Effector memory CD4-positive, alpha-beta T cell (primary cell): ENCODE results near the gene DOCK9.
"Not testable (repeated sequence)": the region's sequence is repeated elsewhere in the genome, so short reads cannot be mapped to it uniquely, and the experiment has no call there.

Source experiments
- DNase-seq, 3 donors: peaks; one replicate each; pipeline ENCODE4 v3.0.0-alpha.2; 2020
- H3K27ac ChIP-seq: 2 replicates; pipeline ENCODE4 v1.7.0; 2013; ENCODE audit warnings: mild to moderate bottlenecking, low read length, moderate library complexity; ENCODE audit not compliant: insufficient read depth, poor library complexity, severe bottlenecking
- H3K27me3 ChIP-seq: replicated peaks from 2 replicates; pipeline ENCODE4 v1.7.0; 2013; ENCODE audit warnings: mild to moderate bottlenecking, low read length; ENCODE audit not compliant: insufficient read depth, control insufficient read depth, poor library complexity, severe bottlenecking
- H3K36me3 ChIP-seq: 2 replicates; pipeline ENCODE4 v1.7.0; 2013; ENCODE audit warnings: mild to moderate bottlenecking, low read length, moderate library complexity; ENCODE audit not compliant: control insufficient read depth, insufficient read depth
- H3K4me1 ChIP-seq: 2 replicates; pipeline ENCODE4 v1.7.0; 2013; ENCODE audit warnings: low read length, mild to moderate bottlenecking; ENCODE audit not compliant: control insufficient read depth, insufficient read depth, poor library complexity, severe bottlenecking
- H3K4me3 ChIP-seq: 2 replicates; pipeline ENCODE4 v1.7.0; 2013; ENCODE audit warnings: low read length, low read depth, mild to moderate bottlenecking; ENCODE audit not compliant: insufficient read depth, poor library complexity, severe bottlenecking
- H3K9me3 ChIP-seq: 2 replicates; pipeline ENCODE4 v1.7.0; 2013; ENCODE audit warnings: mild to moderate bottlenecking, low read length, moderate library complexity; ENCODE audit not compliant: control insufficient read depth

Gene DOCK9

GRCh38 chr13:98768522-98768921 lies 209.3 kb downstream of the DOCK9 start:
- Histone ChIP-seq H3K4me3 (no peak overlapping the region), H3K27me3 (no peaks in the 10 kb centered on the region), H3K27ac (no peak overlapping the region), H3K36me3 (no peaks in the 10 kb centered on the region), H3K9me3 (no peaks in the 10 kb centered on the region), H3K4me1 (no peaks in the 10 kb centered on the region)
- no peak for DNase-seq

DNA sequence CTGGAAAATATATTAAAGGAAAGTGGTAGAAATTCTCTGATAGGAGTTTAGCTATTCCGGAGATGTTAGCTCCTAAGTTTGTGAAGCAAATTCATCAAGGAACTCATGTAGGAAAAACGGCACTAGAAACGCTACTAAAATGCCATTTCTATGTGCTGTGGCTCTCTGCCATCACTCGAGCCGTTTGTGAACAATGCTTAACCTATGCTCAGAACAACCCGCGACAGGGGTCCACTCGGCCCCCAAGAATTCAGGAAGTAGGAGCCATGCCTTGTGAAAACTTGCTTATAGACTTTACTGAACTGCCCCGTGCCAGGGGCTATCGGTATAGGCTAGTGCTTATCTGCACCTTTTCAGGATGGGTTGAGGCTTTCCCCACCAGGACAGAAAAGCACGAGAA lies 211.2 kb downstream of the DOCK9 start:
- Histone ChIP-seq H3K4me1 (no peaks in the 10 kb centered on the region), H3K9me3 (no peaks in the 10 kb centered on the region), H3K27me3 (no peaks in the 10 kb centered on the region), H3K4me3 (no peak overlapping the region), H3K36me3 (no peaks in the 10 kb centered on the region), H3K27ac (no peak overlapping the region)
- DNase-seq: no peak

DNA sequence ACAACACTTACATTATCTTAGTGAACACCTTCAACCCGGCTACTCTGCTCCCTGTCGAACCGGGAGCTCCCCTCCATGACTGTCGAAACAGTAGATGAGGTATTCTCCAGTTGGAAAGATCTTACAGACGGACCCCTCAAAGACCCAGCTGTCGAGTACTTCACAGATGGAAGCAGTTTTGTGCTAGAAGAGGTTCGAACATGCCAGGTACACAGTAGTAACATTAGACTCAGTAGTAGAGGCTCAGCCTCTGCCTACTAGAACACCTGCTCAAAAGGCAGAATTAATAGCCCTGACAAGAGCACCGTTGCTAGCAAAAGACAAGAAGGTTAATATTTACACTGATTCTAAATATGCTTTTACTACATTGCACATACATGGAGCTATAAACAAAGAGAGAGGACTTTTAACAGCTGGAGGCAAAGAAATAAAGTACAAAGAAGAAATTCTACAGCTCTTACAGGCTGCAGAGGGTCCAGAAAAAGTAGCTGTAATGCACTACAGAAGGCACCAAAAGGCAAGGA lies 211.8 kb downstream of the DOCK9 start:
- no peak overlapping the region for H3K4me3 ChIP-seq
- no peaks in the 10 kb centered on the region for H3K27me3 ChIP-seq
- H3K36me3 ChIP-seq: no peaks in the 10 kb centered on the region
- H3K4me1 ChIP-seq: no peaks in the 10 kb centered on the region
- no peak for DNase-seq
- no peak overlapping the region for H3K27ac ChIP-seq
- no peaks in the 10 kb centered on the region for H3K9me3 ChIP-seq

DNA sequence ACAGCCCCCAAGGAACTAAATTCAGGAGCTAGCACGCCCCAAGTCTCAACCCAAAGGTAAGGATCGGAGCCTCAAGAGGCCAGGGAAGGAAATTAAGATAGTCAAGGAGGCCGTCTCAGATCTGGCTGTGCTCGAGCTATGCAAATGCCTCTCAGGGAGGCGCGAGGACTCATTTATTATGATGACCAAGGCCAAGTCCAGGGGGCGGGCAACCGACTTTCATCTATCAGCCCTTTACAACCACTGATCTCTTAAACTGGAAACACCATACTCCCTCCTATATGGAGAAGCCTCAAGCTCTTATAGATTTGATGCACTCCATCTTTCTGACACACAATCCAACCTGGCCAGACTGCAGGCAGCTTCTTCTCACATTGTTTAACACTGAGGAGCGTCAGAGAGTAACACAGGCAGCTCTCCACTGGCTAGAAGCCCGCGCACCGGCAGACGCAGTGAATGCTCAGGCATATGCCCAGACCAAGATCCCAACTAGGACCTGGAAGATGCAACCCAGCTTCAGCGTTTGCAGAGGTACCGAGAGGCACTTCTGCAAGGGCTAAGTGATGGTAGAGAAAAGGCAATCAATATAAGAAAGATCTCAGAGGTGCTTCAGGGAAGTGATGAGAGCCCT lies 215.8 kb downstream of the DOCK9 start:
- no peak overlapping the region for H3K27ac ChIP-seq
- no peak overlapping the region for H3K4me3 ChIP-seq
- no peaks in the 10 kb centered on the region for H3K27me3 ChIP-seq
- no peaks in the 10 kb centered on the region for H3K36me3 ChIP-seq
- no peaks in the 10 kb centered on the region for H3K9me3 ChIP-seq
- no peaks in the 10 kb centered on the region for H3K4me1 ChIP-seq
- no peak for DNase-seq

GRCh38 chr13:98761126-98761985 lies 216.5 kb downstream of the DOCK9 start:
- Histone ChIP-seq H3K4me3 (no peak overlapping the region), H3K36me3 (no peaks in the 10 kb centered on the region), H3K27me3 (no peaks in the 10 kb centered on the region), H3K27ac (no peak overlapping the region), H3K4me1 (no peaks in the 10 kb centered on the region), H3K9me3 (no peaks in the 10 kb centered on the region)
- no peak for DNase-seq

DNA sequence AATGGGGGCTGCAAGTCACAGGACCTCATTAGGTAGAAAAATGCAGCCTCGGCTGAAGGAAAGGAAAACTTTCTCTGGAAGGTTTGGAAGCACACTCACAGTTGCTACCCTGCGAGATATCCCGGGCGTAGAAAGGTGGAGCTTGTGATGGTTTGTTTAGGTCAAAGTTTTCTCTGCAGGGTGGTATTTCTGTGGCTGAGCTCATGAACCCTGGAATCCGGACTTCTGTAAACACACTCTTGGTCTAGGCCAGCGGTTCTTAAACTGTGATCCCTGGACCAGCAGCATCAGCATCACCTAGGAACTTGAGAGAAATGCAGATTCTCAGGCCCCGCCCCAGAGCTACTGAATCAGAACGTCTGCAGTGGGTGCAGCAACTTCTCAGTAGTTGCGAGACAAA lies 222.1 kb downstream of the DOCK9 start:
- peaks cover 19% of the 10 kb centered on the region for H3K27me3 ChIP-seq
- no peak for DNase-seq
- no peak overlapping the region for H3K4me3 ChIP-seq
- H3K9me3 ChIP-seq: no peaks in the 10 kb centered on the region
- peaks cover 6% of the 10 kb centered on the region for H3K4me1 ChIP-seq
- no peaks in the 10 kb centered on the region for H3K36me3 ChIP-seq
- H3K27ac ChIP-seq: no peak overlapping the region

DNA sequence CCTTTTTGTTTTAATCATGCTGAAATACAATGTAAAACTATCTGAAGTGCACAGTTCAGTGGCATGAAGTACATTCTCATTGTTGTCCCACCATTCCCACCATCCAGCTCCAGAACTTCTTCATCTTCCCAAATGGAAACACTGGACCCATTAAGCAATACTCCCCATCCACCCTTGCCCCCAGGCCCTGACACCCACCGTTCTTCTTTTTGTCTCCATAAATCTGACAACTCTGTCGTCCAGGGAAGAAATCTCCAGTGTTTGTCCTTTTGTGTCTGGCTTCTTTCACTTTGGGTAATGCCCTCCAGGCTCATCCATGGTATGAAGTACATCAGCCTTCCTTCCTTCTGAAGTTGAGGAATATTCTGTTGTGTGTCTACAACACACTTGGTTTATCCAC lies 222.7 kb downstream of the DOCK9 start:
- Histone ChIP-seq H3K4me1 (peaks cover 6% of the 10 kb centered on the region), H3K9me3 (no peaks in the 10 kb centered on the region), H3K36me3 (no peaks in the 10 kb centered on the region), H3K4me3 (no peak overlapping the region), H3K27me3 (peaks cover 19% of the 10 kb centered on the region), H3K27ac (no peak overlapping the region)
- DNase-seq: no peak

GRCh38 chr13:98754468-98754867 lies 223.4 kb downstream of the DOCK9 start:
- not testable (repeated sequence) for H3K4me1 ChIP-seq, H3K36me3 ChIP-seq, H3K27ac ChIP-seq, DNase-seq, H3K4me3 ChIP-seq, H3K9me3 ChIP-seq
- peaks cover 19% of the 10 kb centered on the region for H3K27me3 ChIP-seq

DNA sequence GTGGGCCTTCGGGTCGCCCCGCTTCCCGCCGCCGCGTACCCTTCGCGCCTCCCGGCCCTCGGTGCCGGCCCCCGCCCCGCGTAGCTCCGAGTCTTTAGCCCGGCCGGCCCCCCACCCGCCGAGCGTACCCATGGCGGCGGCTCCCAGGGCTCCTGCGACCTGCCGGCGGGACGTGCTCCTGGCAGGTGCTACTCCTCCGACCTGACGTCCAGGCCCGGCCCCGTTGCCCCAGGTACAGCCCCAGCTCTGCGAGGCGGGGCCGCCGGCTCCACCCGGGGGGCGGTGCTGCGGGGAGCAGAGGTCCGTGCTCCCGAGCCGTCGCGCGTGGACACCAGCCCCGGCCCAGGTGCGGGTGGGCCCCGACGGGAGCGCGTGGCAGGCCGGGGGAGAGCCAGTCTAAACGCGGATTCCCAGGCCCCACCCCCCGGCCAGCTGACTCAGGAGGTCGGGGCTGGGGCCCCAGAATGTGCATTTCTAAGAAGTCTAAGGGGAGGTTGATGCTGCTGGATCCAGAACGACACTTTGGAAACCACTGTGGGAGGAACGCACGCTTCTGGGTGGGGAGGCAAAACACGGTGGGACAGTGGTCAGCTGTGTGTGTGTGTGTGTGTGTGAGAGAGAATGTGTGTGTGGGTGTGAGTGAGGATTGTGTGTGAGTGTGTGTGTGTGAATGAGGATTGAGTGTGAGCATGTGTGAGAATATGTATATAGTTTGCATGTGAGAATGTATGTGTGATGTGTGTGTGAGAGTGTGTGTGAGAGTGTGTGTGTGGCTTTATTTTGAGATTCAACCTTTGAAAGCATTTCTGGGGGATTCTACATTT lies 225.2 kb downstream of the DOCK9 start, which contains the start of gene SLC15A1:
Gene SLC15A1 (minus strand): TSS at position 206 of the 824 bp plus-strand sequence. CDS start 74 bp downstream, at position 132.
- no peaks in the 10 kb centered on the region for H3K9me3 ChIP-seq
- no peak for DNase-seq
- no peaks in the 10 kb centered on the region for H3K36me3 ChIP-seq
- peaks cover 21% of the 10 kb centered on the region for H3K27me3 ChIP-seq
- peaks cover 6% of the 10 kb centered on the region for H3K4me1 ChIP-seq
- H3K4me3 ChIP-seq: no peak within 1 kb of the TSS
- H3K27ac ChIP-seq: no peak within 1 kb of the TSS
